GM19193 (cell line): ENCODE measurements around the gene RASA1.

Experiments
- POLR2A ChIP-seq: IDR thresholded peaks from 4 replicates; pipeline ENCODE4 v1.6.1; 2011; ENCODE audit not compliant: insufficient read depth, insufficient read length; ENCODE audit errors: extremely low read depth

Gene RASA1

GRCh38 chr5:87383216-87383615, 115.5 kb downstream of the RASA1 start:
- TF ChIP-seq POLR2A: no peak

GRCh38 chr5:87385802-87386201, 118.1 kb downstream of the RASA1 start:
- TF ChIP-seq POLR2A: no peak

GRCh38 chr5:87388129-87388528, 120.4 kb downstream of the RASA1 start:
- no peak for TF ChIP-seq POLR2A

- TF ChIP-seq POLR2A: no peak
These were observed 121.8 kb downstream of the RASA1 start for GRCh38 chr5:87389296-87390034.

- no peak for TF ChIP-seq POLR2A
These were observed 122.4 kb downstream of the RASA1 start for GRCh38 chr5:87390075-87390474.

GRCh38 chr5:87390576-87391199, 123.0 kb downstream of the RASA1 start:
- TF ChIP-seq POLR2A: no peak

GRCh38 chr5:87392170-87392569, 124.5 kb downstream of the RASA1 start:
- TF ChIP-seq POLR2A: no peak

- no peak for TF ChIP-seq POLR2A
These were observed 125.1 kb downstream of the RASA1 start for GRCh38 chr5:87392801-87393200.

- no peak for TF ChIP-seq POLR2A
These were observed 125.6 kb downstream of the RASA1 start for GRCh38 chr5:87393331-87393730.

- no peak for TF ChIP-seq POLR2A
These were observed 126.9 kb downstream of the RASA1 start for GRCh38 chr5:87394411-87395165.

GRCh38 chr5:87398981-87399614, 131.4 kb downstream of the RASA1 start:
- no peak for TF ChIP-seq POLR2A

GRCh38 chr5:87399720-87400119, 132.0 kb downstream of the RASA1 start:
- no peak for TF ChIP-seq POLR2A

GRCh38 chr5:87400305-87400899, 132.7 kb downstream of the RASA1 start:
- TF ChIP-seq POLR2A: no peak

- TF ChIP-seq POLR2A: no peak
These were observed 133.9 kb downstream of the RASA1 start for GRCh38 chr5:87401626-87402025.

GRCh38 chr5:87403409-87403808, 135.7 kb downstream of the RASA1 start:
- TF ChIP-seq POLR2A: no peak
